Measurements from ENCODE around the gene CMTM3. TPM values are rescaled to one million over a fixed set of nuclear protein-coding genes. Genes with fewer than 3 reads are reported as not detected.
"Not testable (repeated sequence)": the region's sequence is repeated elsewhere in the genome, so short reads cannot be mapped to it uniquely, and the experiment has no call there.

CMTM3 gene
- total RNA-seq, 2 experiments from 2014 or later, result 46.3 to 49.3 TPM

DNA sequence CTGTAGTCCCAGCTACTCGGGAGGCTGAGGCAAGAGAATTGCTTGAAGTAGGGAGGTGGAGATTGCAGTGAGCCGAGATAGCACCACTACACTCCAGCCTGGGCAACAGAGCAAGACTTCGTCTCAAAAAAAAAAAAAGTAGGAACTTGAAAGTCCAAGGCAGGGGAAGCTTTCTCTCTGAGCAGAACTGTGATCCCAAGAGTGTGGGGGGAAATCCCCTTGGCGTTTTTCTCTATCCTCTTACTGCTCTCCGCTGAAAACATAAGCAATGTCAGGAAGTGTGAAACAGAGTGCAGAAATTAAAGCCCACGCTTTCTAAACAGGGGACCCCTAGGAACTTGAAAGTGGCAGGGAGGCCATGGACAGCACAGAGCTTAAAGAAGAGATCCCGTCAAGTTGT lies 9.8 kb upstream of the CMTM3 start:
- intact Hi-C loops (cut with DNase I, micrococcal nuclease), result no loop called here
- Histone ChIP-seq H3K36me3 (ENCODE audit: insufficient read depth, low read length) (no peaks in the 10 kb centered on the region), H3K27ac (ENCODE audit: low read depth in 1 of 2, low read length in 2 of 2) (no peak overlapping the region), H3K27me3 (ENCODE audit: control insufficient read depth in 1 of 2, insufficient read depth in 2 of 2, low read length in 2 of 2) (no peaks in the 10 kb centered on the region), H3K4me3 (ENCODE audit: low read length) (no peak overlapping the region), H3K4me1 (ENCODE audit: insufficient read depth, low read length) (peaks cover 24% of the 10 kb centered on the region), H3K9me3 (ENCODE audit: control insufficient read depth in 1 of 2, insufficient read depth in 1 of 2, low read length in 2 of 2) (no peaks in the 10 kb centered on the region)
- DNase-seq (no peak), ATAC-seq (ENCODE audit: poor library complexity) (no peak)
- TF ChIP-seq CTCF (IDR thresholded peaks at IDR 0.05), result no peak
- ChIA-PET CTCF (no interaction called here), POLR2A (no interaction called here)
- H3K9me3 Mint-ChIP-seq, result no peaks in the 10 kb centered on the region
- H3K4me3 Mint-ChIP-seq, result no peak overlapping the region
- H3K4me1 Mint-ChIP-seq (ENCODE audit: low read depth), result peaks cover 34% of the 10 kb centered on the region
- H3K36me3 Mint-ChIP-seq (ENCODE audit: low read depth), result no peaks in the 10 kb centered on the region
- H3K27ac Mint-ChIP-seq, result no peak overlapping the region
- no peaks in the 10 kb centered on the region for H3K27me3 Mint-ChIP-seq

GRCh38 chr16:66596559-66596958 lies 7.9 kb upstream of the CMTM3 start:
- H3K27ac Mint-ChIP-seq; H3K4me3 Mint-ChIP-seq; H3K4me3 ChIP-seq (ENCODE audit: low read length); ATAC-seq (ENCODE audit: poor library complexity); H3K36me3 ChIP-seq (ENCODE audit: insufficient read depth, low read length); H3K27me3 Mint-ChIP-seq; H3K9me3 ChIP-seq (ENCODE audit: control insufficient read depth in 1 of 2, insufficient read depth in 1 of 2, low read length in 2 of 2); H3K27ac ChIP-seq (ENCODE audit: low read depth in 1 of 2, low read length in 2 of 2); H3K27me3 ChIP-seq (ENCODE audit: control insufficient read depth in 1 of 2, insufficient read depth in 2 of 2, low read length in 2 of 2); DNase-seq; H3K9me3 Mint-ChIP-seq; POLR2A ChIA-PET; intact Hi-C loops (cut with DNase I, micrococcal nuclease); H3K36me3 Mint-ChIP-seq (ENCODE audit: low read depth): not testable (repeated sequence)
- CTCF ChIA-PET, result interaction anchor here (0.7 kb wide), 1 partner anchor 65 kb away, joined by 3 read pairs; no protein-coding TSS in a partner anchor
- H3K4me1 Mint-ChIP-seq (ENCODE audit: low read depth), result peaks cover 35% of the 10 kb centered on the region
- peaks cover 13% of the 10 kb centered on the region for H3K4me1 ChIP-seq (ENCODE audit: insufficient read depth, low read length)

DNA sequence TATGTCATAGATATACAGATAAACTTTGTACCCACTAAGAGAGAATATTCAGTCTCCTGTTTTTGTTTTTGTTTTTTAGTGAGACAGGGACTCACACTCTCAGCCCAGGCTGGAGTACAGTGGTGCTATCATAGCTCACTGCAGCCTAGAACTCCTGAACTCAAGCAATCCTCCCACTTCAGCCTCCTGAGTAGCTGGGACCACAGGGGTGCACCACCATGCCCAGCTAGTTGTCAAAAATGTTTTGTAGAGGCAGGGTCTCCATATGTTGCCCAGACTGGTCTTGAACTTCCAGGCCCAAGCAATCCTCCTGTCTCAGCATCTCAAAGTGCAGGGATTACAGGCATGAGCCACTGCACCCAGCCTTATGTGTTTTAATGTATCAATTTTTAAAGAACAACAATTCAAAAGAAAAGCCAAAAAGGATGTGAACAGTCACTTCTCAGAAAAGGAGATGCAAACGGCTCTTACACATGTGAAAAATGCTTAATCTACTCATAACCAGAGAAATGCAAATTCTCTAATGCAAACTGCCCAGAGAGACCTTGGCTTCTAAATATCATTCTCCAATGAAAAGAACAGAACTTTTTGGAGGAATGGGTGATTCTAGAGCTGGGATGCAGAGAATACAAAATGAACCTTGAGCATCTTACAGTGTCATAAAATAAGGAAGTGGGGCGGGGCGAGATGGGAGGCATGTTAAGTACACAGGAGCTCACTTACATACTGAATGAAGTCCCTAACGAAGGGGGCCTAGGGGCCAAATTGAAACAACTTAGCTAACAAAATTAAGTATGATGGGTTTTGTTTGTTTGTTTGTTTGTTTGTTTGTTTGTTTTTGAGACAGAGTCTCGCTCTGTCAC lies 7.3 kb upstream of the CMTM3 start:
- no peak for ATAC-seq (ENCODE audit: poor library complexity)
- POLR2A ChIA-PET, result interaction anchor here (1.2 kb wide), 1 partner anchor 22 kb away, joined by 3 read pairs; no protein-coding TSS in a partner anchor

More for the DNA sequence above, 7.3 kb upstream of the CMTM3 start:
- H3K27me3 ChIP-seq (ENCODE audit: control insufficient read depth in 1 of 2, insufficient read depth in 2 of 2, low read length in 2 of 2), result no peaks in the 10 kb centered on the region
- no peaks in the 10 kb centered on the region for H3K36me3 ChIP-seq (ENCODE audit: insufficient read depth, low read length)
- TF ChIP-seq CTCF (IDR thresholded peaks at IDR 0.05), result no peak
- H3K27ac ChIP-seq (ENCODE audit: low read depth in 1 of 2, low read length in 2 of 2), result no peak overlapping the region
- peaks cover 35% of the 10 kb centered on the region for H3K4me1 Mint-ChIP-seq (ENCODE audit: low read depth)
- H3K4me3 Mint-ChIP-seq, result no peak overlapping the region
- H3K9me3 ChIP-seq (ENCODE audit: control insufficient read depth in 1 of 2, insufficient read depth in 1 of 2, low read length in 2 of 2), result peaks cover 4 to 10% of the 10 kb centered on the region in 2 experiments
- H3K27ac Mint-ChIP-seq, result peak overlapping the region; percentile 22
- H3K9me3 Mint-ChIP-seq, result no peaks in the 10 kb centered on the region
- CTCF ChIA-PET, result interaction anchor here (0.7 to 1.8 kb wide), 5 partner anchors 8 to 66 kb away, joined by 3 to 7 read pairs (median 3); no protein-coding TSS in a partner anchor
- peaks cover 13% of the 10 kb centered on the region for H3K4me1 ChIP-seq (ENCODE audit: insufficient read depth, low read length)
- H3K4me3 ChIP-seq (ENCODE audit: low read length), result no peak overlapping the region
- no peaks in the 10 kb centered on the region for H3K27me3 Mint-ChIP-seq
- intact Hi-C loops (cut with DNase I, micrococcal nuclease), result no loop called here
- DNase-seq, result peak in 1 of 14 experiments; percentile 35
- H3K36me3 Mint-ChIP-seq (ENCODE audit: low read depth), result no peaks in the 10 kb centered on the region
